ENCODE measurements around the gene LZIC. TPM values are rescaled to one million over a fixed set of nuclear protein-coding genes. Genes with fewer than 3 reads are reported as not detected.

LZIC gene
- polyA plus RNA-seq, 1 of the 3 experiments (the other 2 are of a cell fraction), result 9.6 TPM

DNA sequence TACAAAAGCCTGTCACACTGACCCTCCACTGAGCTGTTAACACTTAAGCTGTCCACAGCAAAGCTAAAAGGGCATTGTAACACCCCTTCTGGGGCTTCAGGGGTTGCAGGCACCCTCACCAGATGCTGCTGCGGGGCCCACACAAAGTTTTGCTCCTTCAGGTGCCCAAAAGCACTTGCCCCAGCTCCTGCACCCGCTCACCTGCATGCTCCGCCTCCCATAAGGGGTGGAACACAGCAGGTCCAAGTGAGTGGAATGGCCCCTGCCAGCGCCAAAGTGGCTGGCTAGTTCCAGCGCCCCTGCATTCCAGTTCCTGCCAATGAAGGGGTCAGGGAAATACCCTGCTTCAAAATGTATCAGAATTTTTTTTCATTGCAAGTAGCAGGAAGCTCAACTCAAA, 46.6 kb upstream of the LZIC start:
- no peaks in the 10 kb centered on the region for H3K36me3 ChIP-seq (replicated peaks in 1 of 2; ENCODE audit: control insufficient read depth in 1 of 2, insufficient read depth in 2 of 2, low read length in 1 of 2)
- TF ChIP-seq RCOR1 (IDR thresholded peaks at IDR 0.05; ENCODE audit: low read length), result no peak
- TF ChIP-seq GABPA (IDR thresholded peaks at IDR 0.05; ENCODE audit: low read depth), result no peak
- H2AFZ ChIP-seq (ENCODE audit: low read depth), result no peak overlapping the region
- no peaks in the 10 kb centered on the region for H3K79me2 ChIP-seq (ENCODE audit: insufficient read depth)
- ChIA-PET POLR2A (interaction anchor here (0.6 kb wide), 1 partner anchor 131 kb away, joined by 3 read pairs; no protein-coding TSS in a partner anchor), CTCF (no interaction called here)
- no peaks in the 10 kb centered on the region for H3K4me1 ChIP-seq (ENCODE audit: control insufficient read depth in 1 of 2, insufficient read depth in 2 of 2, low read depth in 1 of 2, low read length in 1 of 2)
- H3K9ac ChIP-seq, result no peak overlapping the region
- no peaks in the 10 kb centered on the region for H3F3A ChIP-seq (replicated peaks; ENCODE audit: insufficient read depth)
- H3K4me3 ChIP-seq (ENCODE audit: low read depth in 2 of 2, low read length in 1 of 2), result no peak overlapping the region
- no peaks in the 10 kb centered on the region for H3K9me2 ChIP-seq
- DNase-seq, result no peak
- WGBS (ENCODE audit: low lambda C conversion rate), result 78% methylated on average over 5 of the region's 5 CpGs
- no peak overlapping the region for H3K27ac ChIP-seq (ENCODE audit: low read depth in 2 of 2, low read length in 1 of 2)
- no peaks in the 10 kb centered on the region for H3K9me3 ChIP-seq
- no peak overlapping the region for H3K4me2 ChIP-seq
- no peaks in the 10 kb centered on the region for H3K27me3 ChIP-seq (ENCODE audit: insufficient read depth)
- no peaks in the 10 kb centered on the region for H4K20me1 ChIP-seq (ENCODE audit: insufficient read depth)

- no peak overlapping the region for H3K4me2 ChIP-seq
- H3K4me1 ChIP-seq (ENCODE audit: control insufficient read depth in 1 of 2, insufficient read depth in 2 of 2, low read depth in 1 of 2, low read length in 1 of 2), result no peaks in the 10 kb centered on the region
- no peak for DNase-seq
- no peaks in the 10 kb centered on the region for H3K9me3 ChIP-seq
- H3K27me3 ChIP-seq (ENCODE audit: insufficient read depth), result no peaks in the 10 kb centered on the region
- H3K27ac ChIP-seq (ENCODE audit: low read depth in 2 of 2, low read length in 1 of 2), result no peak overlapping the region
- H4K20me1 ChIP-seq (ENCODE audit: insufficient read depth), result no peaks in the 10 kb centered on the region
- H3K9me2 ChIP-seq, result no peaks in the 10 kb centered on the region
- WGBS (ENCODE audit: low lambda C conversion rate), result 62% methylated on average over 6 of the region's 6 CpGs
- H3K79me2 ChIP-seq (ENCODE audit: insufficient read depth), result no peaks in the 10 kb centered on the region
- TF ChIP-seq RAD21 (IDR thresholded peaks at IDR 0.05; ENCODE audit: low read length) (no peak), MXI1 (IDR thresholded peaks at IDR 0.05; ENCODE audit: low read depth, low read length) (no peak)
- no peak overlapping the region for H3K4me3 ChIP-seq (ENCODE audit: low read depth in 2 of 2, low read length in 1 of 2)
- ChIA-PET CTCF (no interaction called here), POLR2A (no interaction called here)
- H3K9ac ChIP-seq, result no peak overlapping the region
- H3K36me3 ChIP-seq (replicated peaks in 1 of 2; ENCODE audit: control insufficient read depth in 1 of 2, insufficient read depth in 2 of 2, low read length in 1 of 2), result peaks cover 4 to 7% of the 10 kb centered on the region in 2 experiments
- no peaks in the 10 kb centered on the region for H3F3A ChIP-seq (replicated peaks; ENCODE audit: insufficient read depth)
- H2AFZ ChIP-seq (ENCODE audit: low read depth), result no peak overlapping the region
These were observed 41.8 kb upstream of the LZIC start for GRCh38 chr1:9985001-9985400.

GRCh38 chr1:9984253-9984652, 41.1 kb upstream of the LZIC start:
- Histone ChIP-seq H4K20me1 (ENCODE audit: insufficient read depth) (no peaks in the 10 kb centered on the region), H3K9ac (no peak overlapping the region), H3F3A (replicated peaks; ENCODE audit: insufficient read depth) (no peaks in the 10 kb centered on the region), H2AFZ (ENCODE audit: low read depth) (no peak overlapping the region), H3K27ac (ENCODE audit: low read depth in 2 of 2, low read length in 1 of 2) (no peak overlapping the region), H3K27me3 (ENCODE audit: insufficient read depth) (no peaks in the 10 kb centered on the region), H3K4me2 (no peak overlapping the region), H3K4me3 (ENCODE audit: low read depth in 2 of 2, low read length in 1 of 2) (no peak overlapping the region), H3K4me1 (ENCODE audit: control insufficient read depth in 1 of 2, insufficient read depth in 2 of 2, low read depth in 1 of 2, low read length in 1 of 2) (no peaks in the 10 kb centered on the region), H3K9me3 (no peaks in the 10 kb centered on the region), H3K36me3 (replicated peaks in 1 of 2; ENCODE audit: control insufficient read depth in 1 of 2, insufficient read depth in 2 of 2, low read length in 1 of 2) (peaks cover 4 to 7% of the 10 kb centered on the region in 2 experiments), H3K79me2 (ENCODE audit: insufficient read depth) (no peaks in the 10 kb centered on the region), H3K9me2 (no peaks in the 10 kb centered on the region)
- ChIA-PET POLR2A (no interaction called here), CTCF (no interaction called here)
- WGBS (ENCODE audit: low lambda C conversion rate), result 94% methylated on average over 5 of the region's 5 CpGs
- no peak for TF ChIP-seq REST (IDR thresholded peaks at IDR 0.05; ENCODE audit: low read depth, low read length)
- no peak for TF ChIP-seq GATA2 (CRISPR knock-in tag; IDR thresholded peaks at IDR 0.05)
- no peak for TF ChIP-seq NFIC (IDR thresholded peaks at IDR 0.05; ENCODE audit: borderline replicate concordance)
- TF ChIP-seq JUND (IDR thresholded peaks at IDR 0.05), result no peak
- TF ChIP-seq EZH2phosphoT487 (IDR thresholded peaks at IDR 0.05; ENCODE audit: borderline replicate concordance, low read depth), result no peak
- DNase-seq, result no peak

Data from SK-N-SH (cell line).